HUDEP-2 (cell line): Measurements from ENCODE around the gene FANCC.
A peak's percentile ranks its signal among the peaks of the same experiment; 100 is the strongest.
"Not testable (repeated sequence)": the region's sequence is repeated elsewhere in the genome, so short reads cannot be mapped to it uniquely, and the experiment has no call there.

Experiments used
- DNase-seq, 76 experiments: peaks; one replicate each; lab custom pipeline; 2025; ENCODE audit not compliant: unreplicated experiment in 76 of 76; lab: John Stamatoyannopoulos, UW

FANCC gene

DNA sequence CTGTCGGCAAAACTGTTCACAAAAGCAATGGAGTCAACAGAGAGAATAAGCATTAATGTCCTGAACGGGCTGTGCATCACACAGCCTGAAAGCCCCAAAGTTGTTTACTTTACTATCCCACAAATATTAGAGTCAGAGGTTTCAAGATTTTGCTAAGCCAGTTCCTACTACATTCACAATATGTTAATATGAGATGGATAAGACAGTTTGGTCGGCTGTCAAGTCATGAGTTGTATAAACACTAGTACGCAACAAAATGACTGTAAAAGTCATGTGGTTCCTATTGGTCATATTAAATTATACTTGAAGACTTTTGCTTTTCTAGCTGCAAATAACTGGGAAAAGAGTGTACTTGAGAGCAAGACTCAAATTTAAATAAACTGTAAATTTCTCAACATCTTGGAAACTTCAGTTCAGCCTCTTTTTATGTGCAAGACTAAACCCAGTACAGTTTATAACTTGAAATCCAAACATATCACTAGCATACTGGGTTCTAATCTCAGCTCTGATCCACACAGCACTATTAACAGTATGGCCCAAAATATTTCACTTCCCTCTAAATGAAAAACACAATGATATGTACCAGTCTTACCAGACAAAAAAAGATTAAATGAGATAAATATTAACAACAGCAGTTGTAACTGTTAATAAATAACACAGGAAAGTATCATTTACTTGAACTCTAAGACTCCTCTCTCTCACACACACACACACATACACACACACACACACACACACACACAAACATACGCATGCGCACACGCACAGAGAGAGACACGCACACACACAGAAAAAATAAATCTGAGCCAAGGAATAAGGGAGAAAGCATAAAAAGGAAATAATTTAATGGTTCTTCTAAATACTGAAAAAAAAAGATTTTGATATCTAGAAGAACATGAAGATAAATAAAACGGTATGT lies 33.1 kb downstream of the FANCC start:
- no peak for DNase-seq

DNA sequence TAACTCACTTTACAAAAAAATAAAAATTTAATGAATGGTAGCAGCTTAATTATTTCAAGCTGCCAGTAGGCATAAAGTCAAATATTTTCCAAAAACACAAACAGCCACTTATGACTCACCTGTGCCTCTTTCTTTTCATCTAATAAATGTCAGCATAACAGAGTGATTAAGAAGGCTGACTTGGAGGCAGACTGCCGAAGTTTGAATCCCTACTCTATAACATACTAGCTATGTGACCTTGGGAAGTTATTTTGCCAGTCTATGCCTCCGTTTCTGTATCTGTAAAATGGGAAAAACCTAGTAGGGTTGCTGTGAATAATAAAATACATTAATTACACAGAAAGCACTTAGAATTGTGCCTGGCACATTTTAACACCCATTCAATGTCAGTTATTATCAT lies 33.8 kb downstream of the FANCC start:
- DNase-seq: no peak

DNA sequence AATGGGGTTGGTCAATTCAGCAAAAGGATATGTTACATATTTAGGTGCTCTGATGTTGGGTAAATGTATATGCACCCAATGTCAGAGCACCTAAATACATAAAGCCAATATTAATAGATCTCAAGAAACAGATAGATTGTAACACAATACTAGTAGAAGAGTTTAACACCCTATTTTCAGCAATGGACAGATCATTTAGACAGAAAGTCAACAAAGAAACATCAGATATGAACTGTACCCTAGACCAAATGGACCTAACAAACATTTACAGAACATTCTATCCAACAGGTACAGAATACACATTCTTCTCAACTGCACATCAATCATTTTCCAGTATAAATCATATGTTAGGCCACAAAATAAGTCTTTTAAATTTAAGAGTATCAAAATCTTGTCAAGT lies 35.2 kb downstream of the FANCC start:
- no peak for DNase-seq

DNA sequence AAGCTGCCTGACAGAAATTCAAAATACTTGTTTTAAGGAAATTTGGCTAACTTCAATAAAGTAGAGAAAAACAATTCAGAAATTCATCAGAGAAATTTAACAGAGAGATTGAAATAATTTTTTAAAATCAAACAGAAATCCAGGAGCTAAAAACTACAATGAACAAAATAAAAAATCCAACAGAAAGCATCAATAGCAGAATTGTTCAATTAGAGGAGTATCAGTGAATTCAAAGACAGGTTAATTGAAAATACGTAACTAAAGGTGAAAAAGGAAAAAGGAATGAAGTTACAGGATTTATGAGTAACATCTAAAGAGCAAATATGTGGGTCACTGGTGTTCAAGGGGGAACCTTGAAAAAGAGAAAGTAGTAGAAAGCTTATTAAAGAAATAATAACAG lies 36.8 kb downstream of the FANCC start:
- DNase-seq: no peak

DNA sequence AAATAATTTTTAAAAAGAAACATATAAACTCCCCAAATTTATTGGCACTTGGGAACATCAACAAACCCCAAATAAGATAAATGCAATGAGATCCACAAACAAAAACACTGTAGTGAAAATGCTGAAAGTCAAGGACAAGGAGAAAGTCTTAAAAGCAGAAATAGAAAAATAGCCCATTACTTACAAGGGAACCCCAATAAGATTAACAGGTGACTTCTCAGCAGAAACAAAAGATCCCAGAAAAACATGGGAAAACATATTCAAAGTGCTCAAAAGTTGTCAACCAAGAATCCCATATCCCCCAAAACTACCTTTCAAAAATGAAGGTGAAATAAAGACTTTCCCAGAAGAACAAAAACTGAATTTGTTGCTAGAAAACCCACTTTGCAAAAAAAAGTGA lies 40.0 kb downstream of the FANCC start:
- no peak for DNase-seq

DNA sequence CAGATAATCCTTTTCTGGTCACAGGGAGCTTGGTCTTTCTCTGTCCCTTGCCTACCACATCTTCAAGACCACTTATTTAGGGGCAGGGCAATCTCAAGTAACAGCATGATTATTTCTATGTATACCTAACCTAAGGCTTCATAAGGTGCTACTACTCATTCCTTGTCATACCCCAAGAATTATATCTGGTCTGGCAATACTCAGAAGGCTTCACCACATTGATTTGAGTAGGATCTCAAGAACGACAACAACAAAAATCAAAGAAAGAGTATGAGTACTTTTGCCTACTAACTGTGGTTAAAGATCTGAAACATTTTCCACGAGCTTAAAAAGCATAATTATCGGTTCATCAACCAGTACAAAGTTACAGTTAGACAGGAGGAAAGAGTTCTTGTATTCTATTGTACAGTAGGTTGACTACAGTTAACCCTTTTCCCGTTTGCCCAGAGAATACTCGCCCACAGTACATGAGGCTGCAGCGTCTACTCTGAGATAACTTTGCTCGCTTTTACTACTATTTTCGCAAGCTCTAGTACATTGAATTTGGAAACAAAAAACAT lies 41.0 kb downstream of the FANCC start:
- DNase-seq: no peak

DNA sequence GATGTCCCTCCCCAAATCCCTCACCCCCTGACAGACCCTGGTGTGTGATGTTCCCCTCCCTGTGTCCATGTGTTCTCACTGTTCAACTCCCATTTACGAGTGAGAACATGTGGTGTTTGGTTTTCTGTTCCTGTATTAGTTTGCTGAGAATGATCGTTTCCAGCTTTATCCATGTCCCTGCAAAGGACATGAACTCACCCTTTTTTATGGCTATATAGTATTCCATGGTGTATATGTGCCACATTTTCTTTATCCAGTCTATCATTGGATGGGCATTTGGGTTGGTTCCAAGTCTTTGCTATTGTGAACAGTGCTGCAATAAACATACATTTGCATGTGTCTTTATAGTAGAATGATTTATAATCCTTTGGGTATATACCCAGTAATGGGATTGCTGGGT lies 43.3 kb downstream of the FANCC start:
- DNase-seq: not testable (repeated sequence)

DNA sequence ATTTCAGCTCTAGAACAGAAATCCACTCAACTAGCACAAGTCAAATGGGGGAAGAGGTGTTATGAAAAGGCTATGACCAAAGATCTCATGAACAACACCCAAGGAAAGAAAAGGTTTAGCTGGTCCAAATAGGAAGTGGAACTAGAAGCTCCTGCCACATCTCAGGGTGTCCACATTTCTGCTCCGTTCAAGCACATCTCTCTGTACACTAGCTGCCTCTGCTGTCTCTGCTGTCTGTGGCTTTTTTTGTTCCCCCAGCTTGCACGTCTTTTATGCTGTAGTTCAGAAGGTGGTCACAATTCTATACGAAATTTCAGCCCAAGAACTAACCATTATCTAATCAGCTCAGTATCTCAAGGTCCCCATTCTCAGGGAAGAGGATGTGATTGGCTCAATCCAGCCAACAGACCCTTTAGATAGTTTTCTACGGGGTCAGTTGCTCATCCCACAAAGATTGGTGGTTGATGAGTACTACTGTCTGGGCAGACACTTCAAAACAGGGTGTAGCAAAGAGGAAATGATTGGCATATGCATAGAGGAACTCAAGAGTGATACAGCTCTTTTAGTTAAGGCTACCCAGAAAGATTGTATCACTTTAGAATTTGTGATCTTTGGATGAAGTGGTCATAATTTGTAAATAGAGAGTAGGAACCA lies 44.0 kb downstream of the FANCC start:
- DNase-seq: peak in 7 of 76 experiments; percentile 8 to 39 (median 16)

DNA sequence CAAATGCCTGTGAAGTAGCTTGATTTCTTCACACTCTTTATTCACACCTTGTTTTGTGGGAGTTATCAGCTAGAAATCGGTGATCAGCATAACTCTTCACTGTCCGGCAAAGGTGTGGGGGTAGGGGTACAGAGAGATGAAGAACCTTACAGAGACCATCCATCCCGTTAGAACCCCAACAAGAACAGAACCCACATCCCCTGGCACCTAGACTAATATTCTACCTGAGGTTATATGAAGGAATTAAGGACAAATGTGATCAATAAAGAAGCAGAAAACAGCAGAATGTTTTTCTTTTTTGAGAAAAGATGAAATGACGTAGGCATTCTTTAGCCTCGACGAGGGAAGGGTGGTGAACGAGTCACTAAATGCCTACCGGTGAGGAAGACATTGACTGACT lies 44.7 kb downstream of the FANCC start:
- DNase-seq: no peak

DNA sequence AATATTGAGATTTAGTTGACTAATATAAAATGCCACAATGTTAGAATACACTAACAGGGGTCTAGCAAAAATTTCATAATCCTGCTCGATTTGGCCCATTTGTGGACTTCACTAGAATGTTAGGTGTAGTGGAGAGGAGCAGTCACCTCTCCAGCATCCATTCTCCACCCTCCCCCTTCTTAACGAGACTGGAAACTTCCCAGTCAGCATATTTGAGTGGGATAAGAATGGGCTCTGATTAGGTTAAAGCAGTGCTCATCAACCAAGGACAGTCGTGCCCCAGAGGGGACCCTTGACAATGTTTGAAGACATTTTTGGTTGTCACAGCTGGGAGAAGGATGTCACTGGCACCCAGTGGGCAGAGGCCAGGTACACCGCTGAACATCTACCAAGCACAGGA lies 46.7 kb downstream of the FANCC start:
- DNase-seq: no peak

DNA sequence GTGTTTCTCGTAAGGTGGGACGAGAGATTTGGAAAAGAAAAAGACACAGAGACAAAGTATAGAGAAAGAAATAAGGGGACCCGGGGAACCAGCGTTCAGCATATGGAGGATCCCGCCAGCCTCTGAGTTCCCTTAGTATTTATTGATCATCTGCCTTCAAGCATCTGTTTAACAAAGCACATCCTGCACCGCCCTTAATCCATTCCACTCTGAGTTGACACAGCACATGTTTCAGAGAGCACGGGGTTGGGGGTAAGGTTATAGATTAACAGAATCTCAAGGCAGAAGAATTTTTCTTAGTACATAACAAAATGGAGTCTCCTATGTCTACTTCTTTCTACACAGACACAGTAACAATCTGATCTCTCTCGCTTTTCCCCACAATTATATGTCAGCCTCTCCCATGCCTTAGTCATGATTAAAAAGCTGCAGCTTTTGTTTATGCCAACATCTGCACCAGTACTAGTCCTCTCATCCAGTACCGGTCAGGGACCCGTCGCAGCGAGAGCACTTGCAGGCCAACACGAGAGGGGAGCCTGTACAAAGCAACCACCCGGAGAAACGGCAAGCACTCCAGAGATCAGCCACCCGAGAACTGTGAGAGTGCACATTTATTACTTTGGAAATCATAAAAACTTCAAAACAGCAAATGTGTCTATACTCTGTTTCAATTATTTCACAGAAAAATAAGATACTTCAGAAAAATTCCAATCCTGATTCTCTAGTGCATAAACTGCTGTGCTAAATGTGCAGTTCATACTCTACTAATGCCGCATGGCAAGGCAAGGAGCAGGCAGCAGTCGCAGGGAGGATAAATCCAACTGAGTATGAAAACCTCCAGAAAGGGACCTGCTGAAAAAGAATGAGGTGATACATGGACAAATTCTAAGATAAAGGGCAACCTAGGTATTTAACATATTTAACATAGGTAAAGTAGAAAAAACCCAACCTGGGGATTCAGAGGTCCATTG lies 47.4 kb downstream of the FANCC start:
- not testable (repeated sequence) for DNase-seq

DNA sequence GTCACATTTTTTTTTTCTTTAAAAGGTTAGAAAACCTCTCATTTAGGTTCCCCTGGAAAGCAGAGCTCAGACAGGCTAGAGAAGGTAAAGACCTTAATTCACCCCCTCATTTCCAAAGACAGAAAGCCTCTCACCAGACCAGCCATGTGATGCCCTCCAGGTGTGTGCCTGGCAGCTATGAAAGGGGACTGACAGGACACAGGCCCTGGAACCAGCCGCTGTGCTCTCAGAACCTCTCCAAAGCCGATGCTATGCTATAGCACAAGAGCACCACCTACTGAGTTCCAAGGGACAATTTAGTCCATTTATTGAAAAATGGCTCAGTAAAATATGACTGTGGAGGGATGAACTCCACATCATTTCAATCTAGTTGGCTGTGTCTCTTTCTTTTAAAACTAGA lies 48.8 kb downstream of the FANCC start:
- DNase-seq: peak in 4 of 76 experiments; percentile 3 to 19 (median 10)

DNA sequence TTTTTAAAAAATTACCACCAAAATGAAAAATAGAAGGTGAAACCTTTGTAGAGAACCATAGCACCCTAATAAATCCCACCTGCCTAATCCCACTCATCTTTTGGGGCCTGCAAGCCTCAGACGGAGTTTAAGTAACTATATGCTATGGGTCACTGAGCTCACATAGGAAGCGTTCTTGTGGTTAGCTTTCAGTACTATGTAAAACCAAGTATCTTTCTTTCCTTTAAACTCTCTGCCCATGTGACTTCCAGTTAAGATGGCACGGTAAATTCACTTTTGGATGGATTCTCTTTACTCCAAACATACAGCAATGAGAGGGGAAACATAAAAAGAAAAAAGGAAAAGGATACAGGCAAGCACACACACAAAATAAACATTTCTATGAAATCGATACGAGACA lies 50.9 kb downstream of the FANCC start:
- DNase-seq: no peak

DNA sequence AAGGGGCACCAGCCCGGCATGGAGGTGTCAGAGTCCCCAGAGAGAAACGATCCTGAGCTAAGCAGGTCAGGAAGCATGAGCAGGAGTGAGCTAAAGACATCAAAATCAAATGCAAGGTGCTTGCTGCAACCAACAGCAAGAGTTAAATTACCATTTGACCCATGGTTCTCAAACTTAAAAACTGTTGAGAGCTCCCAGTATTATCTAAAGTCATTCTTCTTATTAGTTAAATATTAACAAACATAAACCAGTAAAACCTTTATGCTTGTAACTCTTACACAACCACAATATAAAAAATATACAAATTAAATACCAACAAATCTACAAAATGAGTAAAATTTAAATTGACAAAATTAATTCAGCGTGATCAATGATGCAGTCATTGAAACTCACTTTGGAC lies 51.5 kb downstream of the FANCC start:
- no peak for DNase-seq

DNA sequence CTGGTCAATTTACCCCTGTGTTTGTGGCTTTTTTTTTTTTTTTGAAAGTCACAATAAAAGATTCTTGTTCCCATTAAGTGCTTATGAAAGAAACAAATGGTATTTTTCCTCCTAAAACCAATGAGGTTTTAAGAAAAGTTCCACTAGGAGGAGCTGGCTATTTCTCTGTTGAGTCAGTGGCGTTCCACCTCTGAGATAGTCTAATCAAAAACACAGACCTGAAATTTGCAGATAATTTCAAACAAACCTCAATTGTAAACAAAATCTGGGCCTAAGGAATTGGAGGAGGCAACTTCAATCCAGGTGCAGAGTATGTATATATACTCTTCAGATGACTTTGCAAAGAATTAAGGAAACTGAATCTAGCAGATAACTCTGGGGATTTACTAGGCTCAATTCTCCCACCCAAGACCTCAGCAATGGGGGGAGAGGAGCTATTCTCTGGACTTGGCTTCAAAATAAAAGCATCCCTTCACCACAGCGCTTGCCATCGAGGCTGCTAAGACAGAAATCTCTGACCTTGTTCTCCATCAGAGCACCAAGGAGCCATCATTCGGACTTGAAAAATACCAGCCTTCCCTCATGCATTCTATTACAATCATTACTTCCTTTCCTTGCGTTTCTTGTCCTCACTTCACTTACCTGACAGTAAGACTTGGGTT lies 52.4 kb downstream of the FANCC start:
- peak in 3 of 76 experiments; percentile 2 to 3 (median 2) for DNase-seq

DNA sequence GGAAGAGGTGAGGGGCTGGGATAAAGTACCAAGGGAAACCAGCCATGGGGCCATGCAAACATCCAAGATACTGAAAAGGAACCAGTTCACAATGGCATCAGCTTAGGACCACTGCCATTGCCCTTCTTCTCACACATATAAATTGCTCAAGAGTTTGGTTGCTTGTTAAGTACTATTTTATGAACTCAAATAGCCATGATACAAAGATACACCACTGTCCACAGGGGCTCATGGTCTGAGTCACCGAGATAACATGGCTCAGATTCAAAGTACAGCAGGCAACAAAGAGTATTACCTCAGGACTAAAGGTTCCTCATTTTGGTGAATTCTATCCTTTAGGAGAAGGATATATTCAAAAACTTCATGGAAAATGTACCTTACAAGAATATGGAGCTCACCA lies 55.6 kb downstream of the FANCC start:
- peak in 21 of 76 experiments; percentile 2 to 51 (median 16) for DNase-seq

DNA sequence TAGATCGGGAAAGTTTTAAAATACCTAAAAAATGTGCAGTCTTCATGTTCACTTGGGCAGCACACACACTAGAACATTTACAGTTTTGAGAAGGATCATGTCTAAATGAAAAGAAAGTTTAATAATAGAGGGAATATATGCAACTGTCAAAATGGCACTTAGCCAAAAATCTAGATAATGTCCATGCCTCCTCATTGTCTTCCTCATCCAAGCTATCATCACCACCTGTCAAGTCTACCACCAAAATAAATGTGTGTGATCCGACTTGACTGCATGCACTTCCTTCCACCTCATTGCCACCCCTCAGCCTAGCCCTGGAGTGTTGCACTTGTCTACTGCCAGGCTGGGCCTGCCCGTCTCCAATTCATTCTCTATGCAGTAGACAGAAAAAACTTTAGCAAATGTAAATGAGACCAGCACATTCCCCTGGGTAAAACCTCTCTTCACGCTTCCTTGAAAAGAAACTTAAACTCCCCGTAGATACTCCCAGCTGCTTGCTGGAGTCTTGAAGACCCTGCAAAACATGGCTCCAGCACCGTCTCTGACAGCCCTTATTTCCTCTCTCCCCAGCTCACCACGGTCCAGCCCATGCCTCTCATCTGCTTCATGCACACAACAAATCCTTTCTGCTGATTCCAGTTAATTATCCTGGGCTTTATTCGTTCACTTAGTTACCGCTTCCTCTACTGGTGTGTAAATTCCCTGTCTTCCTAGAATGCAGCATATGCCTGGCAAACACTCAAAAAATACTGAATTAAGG lies 66.9 kb downstream of the FANCC start:
- DNase-seq: no peak

DNA sequence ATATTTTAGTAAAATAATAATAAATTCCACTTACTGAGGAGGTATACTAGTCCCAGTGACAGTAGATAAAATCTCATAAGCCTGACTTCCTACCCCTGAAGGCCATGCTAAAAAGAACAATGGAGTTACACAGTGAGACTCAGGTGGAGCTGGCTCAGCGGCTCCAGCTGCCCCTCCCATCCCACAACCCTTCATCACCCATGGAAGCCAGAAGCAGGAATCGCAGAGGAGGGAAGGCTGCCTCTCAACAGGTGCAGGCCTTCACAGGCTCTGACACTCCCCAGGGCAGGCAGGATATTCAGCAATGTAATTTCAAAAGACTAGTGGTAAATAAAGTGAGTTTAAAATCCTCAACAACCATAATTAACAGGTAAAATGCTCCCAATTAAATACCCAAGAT lies 67.5 kb downstream of the FANCC start:
- DNase-seq: no peak

DNA sequence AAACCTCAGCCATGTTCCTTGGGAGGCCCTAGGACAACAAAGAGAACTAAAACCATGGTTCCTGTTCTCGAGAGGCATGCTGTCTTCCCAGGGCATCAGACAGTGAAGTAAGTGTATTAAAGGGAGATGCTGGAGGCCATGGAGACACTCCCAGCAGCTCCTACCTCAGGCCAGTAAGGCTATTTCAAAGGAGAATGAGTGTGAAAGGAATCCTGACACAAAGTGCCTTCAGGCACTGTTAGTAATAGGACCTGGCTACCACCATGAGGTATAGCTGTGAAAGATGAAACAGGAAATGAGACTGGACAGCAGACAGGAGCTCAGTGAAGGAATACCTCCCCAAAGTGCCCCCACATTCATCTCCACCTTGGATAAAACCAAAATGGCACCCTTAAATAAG lies 71.0 kb downstream of the FANCC start:
- no peak for DNase-seq
